ENCODE data around the gene BBC3. TPM values are rescaled to one million over a fixed set of nuclear protein-coding genes. Genes with fewer than 3 reads are reported as not detected.

The BBC3 gene
- total RNA-seq, 1 experiment from 2014 or later = 9.8 TPM

- DNase-seq = peak; percentile 86
- CTCF ChIA-PET = interaction anchor here (1.6 kb wide), 1 partner anchor 26 kb away, joined by 4 read pairs; the partner anchor contains the start of gene CCDC9
- peak; percentile 99 for TF ChIP-seq CTCF (IDR thresholded peaks at IDR 0.05; ENCODE audit: unreplicated experiment)
These were observed 712 bp downstream of the BBC3 start for GRCh38 chr19:47230054-47230920.

GRCh38 chr19:47229676-47230053, 1.3 kb downstream of the BBC3 start:
- DNase-seq = no peak
- CTCF ChIA-PET = interaction anchor here (1.6 kb wide), 1 partner anchor 27 kb away, joined by 4 read pairs; the partner anchor contains the start of gene CCDC9
- TSS peak; percentile 24 for BruUV-seq (replicated peaks)

More at GRCh38 chr19:47230054-47230920, 712 bp downstream of the BBC3 start:
- BruUV-seq (replicated peaks) = no TSS peak
- Mint-ChIP-seq H3K4me3 (ENCODE audit: low read depth, unreplicated experiment) (no peak overlapping the region), H3K4me1 (ENCODE audit: low read depth, unreplicated experiment) (peaks cover 19% of the 10 kb centered on the region), H3K27me3 (ENCODE audit: unreplicated experiment) (no peaks in the 10 kb centered on the region), H3K9me3 (ENCODE audit: low read depth, unreplicated experiment) (no peaks in the 10 kb centered on the region), H3K36me3 (ENCODE audit: insufficient read depth, unreplicated experiment) (peaks cover 17% of the 10 kb centered on the region), H3K27ac (ENCODE audit: unreplicated experiment) (no peak overlapping the region)
- intact Hi-C loops (cut with micrococcal nuclease; ENCODE audit: unreplicated experiment) = no loop called here

GRCh38 chr19:47228937-47229675, 1.9 kb downstream of the BBC3 start:
- CTCF ChIA-PET = interaction anchor here (1.6 to 1.8 kb wide), 2 partner anchors 15 to 27 kb away, joined by 4 to 7 read pairs; partner anchors contain the start of gene CCDC9
- H3K4me1 Mint-ChIP-seq (ENCODE audit: low read depth, unreplicated experiment) = peaks cover 19% of the 10 kb centered on the region
- intact Hi-C loops (cut with micrococcal nuclease; ENCODE audit: unreplicated experiment) = no loop called here

More at GRCh38 chr19:47229676-47230053, 1.3 kb downstream of the BBC3 start:
- Mint-ChIP-seq H3K36me3 (ENCODE audit: insufficient read depth, unreplicated experiment) (peaks cover 17% of the 10 kb centered on the region), H3K4me3 (ENCODE audit: low read depth, unreplicated experiment) (no peak overlapping the region), H3K9me3 (ENCODE audit: low read depth, unreplicated experiment) (no peaks in the 10 kb centered on the region), H3K27me3 (ENCODE audit: unreplicated experiment) (no peaks in the 10 kb centered on the region), H3K4me1 (ENCODE audit: low read depth, unreplicated experiment) (peaks cover 19% of the 10 kb centered on the region), H3K27ac (ENCODE audit: unreplicated experiment) (no peak overlapping the region)
- no peak for TF ChIP-seq CTCF (IDR thresholded peaks at IDR 0.05; ENCODE audit: unreplicated experiment)
- intact Hi-C loops (cut with micrococcal nuclease; ENCODE audit: unreplicated experiment) = no loop called here

More at GRCh38 chr19:47228937-47229675, 1.9 kb downstream of the BBC3 start:
- no peaks in the 10 kb centered on the region for H3K27me3 Mint-ChIP-seq (ENCODE audit: unreplicated experiment)
- DNase-seq = no peak
- H3K27ac Mint-ChIP-seq (ENCODE audit: unreplicated experiment) = no peak overlapping the region
- H3K36me3 Mint-ChIP-seq (ENCODE audit: insufficient read depth, unreplicated experiment) = peaks cover 17% of the 10 kb centered on the region
- no TSS peak for BruUV-seq (replicated peaks)
- H3K9me3 Mint-ChIP-seq (ENCODE audit: low read depth, unreplicated experiment) = no peaks in the 10 kb centered on the region
- H3K4me3 Mint-ChIP-seq (ENCODE audit: low read depth, unreplicated experiment) = no peak overlapping the region
- no peak for TF ChIP-seq CTCF (IDR thresholded peaks at IDR 0.05; ENCODE audit: unreplicated experiment)
